ENCODE results near the gene HOXC4. TPM values are rescaled to one million over a fixed set of nuclear protein-coding genes. Genes with fewer than 3 reads are reported as not detected.

Gene HOXC4
- total and polyA plus RNA-seq, 2 of the 4 experiments (the other 2 are of a cell fraction) = under 0.01 to 0.26 TPM

DNA sequence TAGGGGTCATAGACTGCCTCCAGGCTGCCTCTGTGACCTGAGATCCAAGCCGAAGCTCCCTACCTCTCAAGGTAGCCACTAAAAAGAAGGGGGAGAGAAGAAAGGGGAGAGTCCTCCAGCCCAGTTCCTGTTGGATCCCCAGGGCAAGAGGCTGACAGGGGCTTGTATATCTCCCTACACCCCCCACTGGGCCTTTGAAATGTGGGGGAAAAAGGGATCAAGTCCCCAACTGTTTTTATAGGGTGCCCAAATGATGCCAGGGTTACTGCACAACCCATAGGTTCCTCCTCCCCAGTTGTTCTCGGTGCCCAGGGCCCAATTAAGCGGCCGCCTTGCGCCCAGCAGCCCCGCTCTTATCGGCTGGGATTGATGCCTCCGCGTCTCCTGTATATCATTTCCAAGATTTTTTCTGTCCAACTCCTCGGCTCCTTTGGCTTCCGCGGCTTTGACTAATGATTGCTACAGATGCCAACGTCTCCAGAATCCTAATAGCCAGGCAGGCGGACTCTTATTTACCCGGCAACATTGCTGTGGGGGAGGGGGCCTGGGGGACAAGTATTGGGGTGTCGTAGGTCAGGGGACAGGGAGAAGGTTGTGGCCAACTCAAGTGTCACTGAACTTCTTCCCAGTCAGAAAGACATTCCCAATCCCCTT, 7.6 kb upstream of the HOXC4 start:
- H3K14ac ChIP-seq (replicated peaks; ENCODE audit: low read depth, low read length) = no peak overlapping the region
- no peaks in the 10 kb centered on the region for H3K9me3 ChIP-seq (ENCODE audit: control insufficient read depth, insufficient read depth, low read length)
- no peak overlapping the region for H3K4me3 ChIP-seq (ENCODE audit: insufficient read depth, low read depth, low read length)
- no peak overlapping the region for H2BK120ac ChIP-seq (ENCODE audit: low read depth, low read length)
- H2BK5ac ChIP-seq (ENCODE audit: low read depth, low read length, poor library complexity, severe bottlenecking) = no peak overlapping the region
- H4K8ac ChIP-seq (ENCODE audit: low read depth in 2 of 2, low read length in 2 of 2) = no peak overlapping the region
- no peak overlapping the region for H3K4ac ChIP-seq (ENCODE audit: low read depth, low read length)
- dilution Hi-C loops (cut with HindIII; ENCODE audit: low sequenced_read_pairs, unreplicated experiment) = no loop called here
- H3K9ac ChIP-seq (ENCODE audit: low read depth, low read length) = no peak overlapping the region
- no peak overlapping the region for H2BK20ac ChIP-seq (ENCODE audit: low read depth, low read length)
- no TSS peak for BruUV-seq (replicated peaks)
- peaks cover 71% of the 10 kb centered on the region for H3K27me3 ChIP-seq (ENCODE audit: control insufficient read depth, insufficient read depth, low read length)
- 40% methylated on average over 3 of the region's 16 CpGs; no CpG with 5 or more reads in 1 of the 2 experiments for WGBS, 2 experiments (ENCODE audit: extremely low coverage in 2 of 2, insufficient read length in 1 of 2)
- CTCF ChIA-PET = no interaction called here
- no peak overlapping the region for H2AK5ac ChIP-seq (ENCODE audit: low read depth, low read length)
- no peaks in the 10 kb centered on the region for H3K9me1 ChIP-seq (ENCODE audit: insufficient read depth, low read length)
- no peak for ATAC-seq (ENCODE audit: low read depth)
- H3K23ac ChIP-seq (ENCODE audit: low read depth, low read length) = no peak overlapping the region
- no peak for DNase-seq
- no peak overlapping the region for H3K27ac ChIP-seq (ENCODE audit: insufficient read depth, low read length)
- H4K5ac ChIP-seq (ENCODE audit: low read depth, low read length) = no peak overlapping the region
- POLR2A ChIA-PET (ENCODE audit: unreplicated experiment) = no interaction called here
- in situ Hi-C loops (cut with MboI; ENCODE audit: low sequenced_read_pairs) = no loop called here
- no peak for TF ChIP-seq MAFK (IDR thresholded peaks at IDR 0.05; ENCODE audit: low read depth, low read length)
- no peak for TF ChIP-seq RAD21 (IDR thresholded peaks at IDR 0.05; ENCODE audit: low read length)
- TF ChIP-seq CEBPB (IDR thresholded peaks at IDR 0.05; ENCODE audit: low read depth, low read length) = no peak
- TF ChIP-seq CHD1 (IDR thresholded peaks at IDR 0.05; ENCODE audit: low read depth, low read length) = no peak
- TF ChIP-seq, protein P1, sequence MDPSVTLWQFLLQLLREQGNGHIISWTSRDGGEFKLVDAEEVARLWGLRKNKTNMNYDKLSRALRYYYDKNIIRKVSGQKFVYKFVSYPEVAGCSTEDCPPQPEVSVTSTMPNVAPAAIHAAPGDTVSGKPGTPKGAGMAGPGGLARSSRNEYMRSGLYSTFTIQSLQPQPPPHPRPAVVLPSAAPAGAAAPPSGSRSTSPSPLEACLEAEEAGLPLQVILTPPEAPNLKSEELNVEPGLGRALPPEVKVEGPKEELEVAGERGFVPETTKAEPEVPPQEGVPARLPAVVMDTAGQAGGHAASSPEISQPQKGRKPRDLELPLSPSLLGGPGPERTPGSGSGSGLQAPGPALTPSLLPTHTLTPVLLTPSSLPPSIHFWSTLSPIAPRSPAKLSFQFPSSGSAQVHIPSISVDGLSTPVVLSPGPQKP (IDR thresholded peaks at IDR 0.05; ENCODE audit: borderline replicate concordance, low read depth, low read length) = no peak
- no peak for TF ChIP-seq MAZ (IDR thresholded peaks at IDR 0.05; ENCODE audit: borderline replicate concordance, low read depth, low read length)
- no peak for TF ChIP-seq BHLHE40 (IDR thresholded peaks at IDR 0.05; ENCODE audit: low read depth, low read length)
- TF ChIP-seq POLR2A (IDR thresholded peaks at IDR 0.05; ENCODE audit: low read depth, low read length) = no peak
- TF ChIP-seq, protein P2, sequence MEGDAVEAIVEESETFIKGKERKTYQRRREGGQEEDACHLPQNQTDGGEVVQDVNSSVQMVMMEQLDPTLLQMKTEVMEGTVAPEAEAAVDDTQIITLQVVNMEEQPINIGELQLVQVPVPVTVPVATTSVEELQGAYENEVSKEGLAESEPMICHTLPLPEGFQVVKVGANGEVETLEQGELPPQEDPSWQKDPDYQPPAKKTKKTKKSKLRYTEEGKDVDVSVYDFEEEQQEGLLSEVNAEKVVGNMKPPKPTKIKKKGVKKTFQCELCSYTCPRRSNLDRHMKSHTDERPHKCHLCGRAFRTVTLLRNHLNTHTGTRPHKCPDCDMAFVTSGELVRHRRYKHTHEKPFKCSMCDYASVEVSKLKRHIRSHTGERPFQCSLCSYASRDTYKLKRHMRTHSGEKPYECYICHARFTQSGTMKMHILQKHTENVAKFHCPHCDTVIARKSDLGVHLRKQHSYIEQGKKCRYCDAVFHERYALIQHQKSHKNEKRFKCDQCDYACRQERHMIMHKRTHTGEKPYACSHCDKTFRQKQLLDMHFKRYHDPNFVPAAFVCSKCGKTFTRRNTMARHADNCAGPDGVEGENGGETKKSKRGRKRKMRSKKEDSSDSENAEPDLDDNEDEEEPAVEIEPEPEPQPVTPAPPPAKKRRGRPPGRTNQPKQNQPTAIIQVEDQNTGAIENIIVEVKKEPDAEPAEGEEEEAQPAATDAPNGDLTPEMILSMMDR (conservative IDR thresholded peaks at IDR 0.05; ENCODE audit: low read depth, low read length) = no peak
- no peak for TF ChIP-seq SMC3 (IDR thresholded peaks at IDR 0.05; ENCODE audit: low read depth, low read length)
- TF ChIP-seq MXI1 (IDR thresholded peaks at IDR 0.05; ENCODE audit: borderline replicate concordance, low read depth, low read length) = no peak
- TF ChIP-seq RCOR1 (IDR thresholded peaks at IDR 0.05; ENCODE audit: insufficient replicate concordance, low read length) = no peak
- no peak for TF ChIP-seq FOS (IDR thresholded peaks at IDR 0.05; ENCODE audit: low read depth, low read length)
- TF ChIP-seq RFX5 (IDR thresholded peaks at IDR 0.05; ENCODE audit: low read depth, low read length) = no peak
- no peak overlapping the region for H3K56ac ChIP-seq (ENCODE audit: extremely low read depth, insufficient read depth, low read length)
- no peak overlapping the region for H3K4me2 ChIP-seq (ENCODE audit: low read depth, low read length)
- H2BK15ac ChIP-seq (ENCODE audit: low read depth, low read length) = no peak overlapping the region
- no peak overlapping the region for H2AFZ ChIP-seq (replicated peaks; ENCODE audit: low read length, poor library complexity)
- H2AK9ac ChIP-seq (replicated peaks; ENCODE audit: low read depth, low read length, poor library complexity) = no peak overlapping the region
- no peak overlapping the region for H4K91ac ChIP-seq (ENCODE audit: insufficient read depth, low read depth, low read length)
- intact Hi-C loops (cut with micrococcal nuclease) = no loop called here
- H3K18ac ChIP-seq (ENCODE audit: low read depth, low read length) = no peak overlapping the region
- no peaks in the 10 kb centered on the region for H3K4me1 ChIP-seq (ENCODE audit: control insufficient read depth, insufficient read depth, low read length)
- no peaks in the 10 kb centered on the region for H4K20me1 ChIP-seq (ENCODE audit: insufficient read depth, low read length)
- H3K79me1 ChIP-seq (ENCODE audit: low read depth in 1 of 2, low read length in 2 of 2) = no peaks in the 10 kb centered on the region
- H3K36me3 ChIP-seq (ENCODE audit: control insufficient read depth, insufficient read depth, low read length) = no peaks in the 10 kb centered on the region
